Tibial artery (tissue), 4 donors: ENCODE measurements around the gene PDE4B.
A peak's percentile ranks its signal among the peaks of the same experiment; 100 is the strongest.

Experiments
- DNase-seq, 2 donors: peaks; one replicate each; pipeline ENCODE4 v3.0.0-alpha.2; 2019
- H3K27ac ChIP-seq, 2 donors: fragments of 200-600 bp; sonication (generic) in 1 of 2; 1 replicate in 1 of 2; 2 replicates in 1 of 2; pipeline ENCODE4 v1.5.1; 2018 to 2019; ENCODE audit warnings: mild to moderate bottlenecking in 1 of 2
- H3K27me3 ChIP-seq, 2 donors: fragments of 200-600 bp; sonication (generic) in 1 of 2; one replicate each; pipeline versions ENCODE4 v1.5.1 to v1.6.0; 2016 to 2019
- H3K36me3 ChIP-seq, 3 donors: fragments of 200-600 bp; sonication (generic) in 2 of 3; one replicate each; pipeline ENCODE4 v1.5.1; 2016 to 2019; ENCODE audit warnings: mild to moderate bottlenecking in 2 of 3
- H3K4me1 ChIP-seq, 4 donors: fragments of 200-600 bp; sonication (generic) in 2 of 4; 1 replicate in 3 of 4; 2 replicates in 1 of 4; pipeline ENCODE4 v1.5.1; 2016 to 2019
- H3K4me3 ChIP-seq, 2 donors: fragments of 200-600 bp; sonication (generic) in 1 of 2; 1 replicate in 1 of 2; 2 replicates in 1 of 2; pipeline ENCODE4 v1.5.1; 2018 to 2019; ENCODE audit warnings: mild to moderate bottlenecking in 2 of 2
- H3K9me3 ChIP-seq, 3 donors: fragments of 200-600 bp; sonication (generic) in 1 of 3; one replicate each; pipeline ENCODE4 v1.5.1; 2016 to 2019
- intact Hi-C: fragments of 100-400 bp; cut with DNase I; formaldehyde crosslinking; loops from one replicate; pipeline ENCODE4 v1.15.0; 2023; ENCODE audit warnings: low total_unique reads
- TF ChIP-seq, protein P1 (sequence below), 2 experiments: fragments of 200-600 bp in 1 of 2; fragments of 450-650 bp in 1 of 2; IDR thresholded peaks; one replicate each; pipeline ENCODE4 v1.5.1; 2017 to 2019; ENCODE audit warnings: antibody characterized with exemption in 2 of 2, mild to moderate bottlenecking in 1 of 2, moderate library complexity in 1 of 2

The PDE4B gene

DNA sequence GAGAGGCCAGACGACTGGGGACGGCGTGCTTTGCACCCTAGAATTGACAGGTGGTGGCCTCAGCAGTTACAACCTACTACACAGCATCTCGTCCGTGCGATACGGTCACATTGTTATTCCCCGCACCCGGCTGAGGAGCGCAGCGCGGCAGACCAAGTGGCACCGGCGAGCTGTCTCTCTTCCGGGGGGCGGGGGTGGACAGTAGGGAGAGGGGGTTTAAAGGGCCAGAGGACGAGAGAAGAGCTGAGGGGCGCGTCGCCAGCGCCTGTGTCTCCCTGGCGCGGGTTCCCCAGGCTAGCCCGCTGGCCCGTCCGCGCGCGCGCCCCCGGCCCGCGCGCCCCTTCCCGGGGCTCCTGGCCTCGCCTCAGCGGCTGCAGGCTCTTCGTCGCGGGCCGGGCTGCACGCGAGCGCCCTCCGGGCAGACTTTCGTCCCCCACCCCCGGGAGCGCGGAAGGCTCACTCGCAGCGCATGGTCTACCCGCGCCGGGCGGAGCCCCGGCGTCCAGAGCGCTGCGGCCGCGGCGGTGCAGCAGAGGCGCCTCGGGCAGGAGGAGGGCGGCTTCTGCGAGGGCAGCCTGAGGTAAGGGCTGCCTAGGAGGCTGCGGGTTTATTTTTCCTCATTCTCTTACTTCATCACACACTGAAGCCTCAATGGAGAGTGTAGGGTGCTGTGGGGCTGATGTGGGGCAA is at the start of gene PDE4B:
TSS of gene PDE4B (plus strand) at position 227 of the 690 bp plus-strand sequence.
- DNase-seq, result peak in 1 of 2 donors; percentile 20

GRCh38 chr1:65744731-65745130 is 48.0 kb upstream of the PDE4B start:
- no peaks in the 10 kb centered on the region for H3K4me1 ChIP-seq
- H3K36me3 ChIP-seq, result no peaks in the 10 kb centered on the region
- intact Hi-C loops, result no loop called here
- H3K27ac ChIP-seq, result no peak overlapping the region
- DNase-seq, result no peak
- TF ChIP-seq, protein P1, sequence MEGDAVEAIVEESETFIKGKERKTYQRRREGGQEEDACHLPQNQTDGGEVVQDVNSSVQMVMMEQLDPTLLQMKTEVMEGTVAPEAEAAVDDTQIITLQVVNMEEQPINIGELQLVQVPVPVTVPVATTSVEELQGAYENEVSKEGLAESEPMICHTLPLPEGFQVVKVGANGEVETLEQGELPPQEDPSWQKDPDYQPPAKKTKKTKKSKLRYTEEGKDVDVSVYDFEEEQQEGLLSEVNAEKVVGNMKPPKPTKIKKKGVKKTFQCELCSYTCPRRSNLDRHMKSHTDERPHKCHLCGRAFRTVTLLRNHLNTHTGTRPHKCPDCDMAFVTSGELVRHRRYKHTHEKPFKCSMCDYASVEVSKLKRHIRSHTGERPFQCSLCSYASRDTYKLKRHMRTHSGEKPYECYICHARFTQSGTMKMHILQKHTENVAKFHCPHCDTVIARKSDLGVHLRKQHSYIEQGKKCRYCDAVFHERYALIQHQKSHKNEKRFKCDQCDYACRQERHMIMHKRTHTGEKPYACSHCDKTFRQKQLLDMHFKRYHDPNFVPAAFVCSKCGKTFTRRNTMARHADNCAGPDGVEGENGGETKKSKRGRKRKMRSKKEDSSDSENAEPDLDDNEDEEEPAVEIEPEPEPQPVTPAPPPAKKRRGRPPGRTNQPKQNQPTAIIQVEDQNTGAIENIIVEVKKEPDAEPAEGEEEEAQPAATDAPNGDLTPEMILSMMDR (IDR thresholded peaks at IDR 0.05), result no peak
- H3K27me3 ChIP-seq, result peaks cover 0 to 5% of the 10 kb centered on the region in 2 donors
- H3K9me3 ChIP-seq, result peaks cover 0 to 14% (median 6%) of the 10 kb centered on the region in 3 donors
- no peak overlapping the region for H3K4me3 ChIP-seq

More for the DNA sequence above, at the start of gene PDE4B:
- Histone ChIP-seq H3K27ac (no peak within 1 kb of the TSS), H3K9me3 (peaks cover 0 to 6% (median 1%) of the 10 kb centered on the region in 3 donors), H3K27me3 (peaks cover 0 to 26% of the 10 kb centered on the region in 2 donors), H3K36me3 (no peaks in the 10 kb centered on the region), H3K4me3 (peak within 1 kb of the TSS; percentile 15 to 33), H3K4me1 (peaks cover 0 to 16% (median 0%) of the 10 kb centered on the region in 4 donors)
- TF ChIP-seq, protein P1 (IDR thresholded peaks at IDR 0.05), result no peak
- intact Hi-C loops, result no loop called here

- intact Hi-C loops, result no loop called here
- Histone ChIP-seq H3K4me1 (no peaks in the 10 kb centered on the region), H3K27ac (no peak overlapping the region), H3K27me3 (no peaks in the 10 kb centered on the region), H3K9me3 (no peaks in the 10 kb centered on the region), H3K36me3 (no peaks in the 10 kb centered on the region), H3K4me3 (no peak overlapping the region)
- TF ChIP-seq, protein P1 (IDR thresholded peaks at IDR 0.05), result no peak
- DNase-seq, result no peak
Observed at GRCh38 chr1:65751961-65752360, 40.7 kb upstream of the PDE4B start.

DNA sequence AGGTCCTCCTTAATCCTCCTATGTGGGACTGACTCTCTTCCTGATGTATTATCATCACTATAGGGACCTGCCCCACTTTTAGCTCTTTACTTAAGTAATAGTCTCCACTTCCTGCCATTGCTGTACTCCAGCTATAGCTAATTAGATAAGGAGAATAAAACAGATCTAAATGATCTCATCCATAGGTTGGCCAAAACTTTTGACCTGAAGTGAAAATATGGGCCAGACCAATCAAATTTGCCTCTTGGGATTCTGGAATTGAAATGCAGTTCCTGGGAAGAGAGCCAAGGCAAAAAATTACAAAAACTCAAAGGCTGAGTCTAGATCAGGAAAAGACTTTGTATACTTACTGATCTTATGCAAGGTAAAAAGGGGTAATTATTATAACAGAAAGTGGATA is 36.1 kb upstream of the PDE4B start:
- Histone ChIP-seq H3K27ac (no peak overlapping the region), H3K9me3 (no peaks in the 10 kb centered on the region), H3K36me3 (no peaks in the 10 kb centered on the region), H3K4me1 (no peaks in the 10 kb centered on the region), H3K4me3 (no peak overlapping the region), H3K27me3 (no peaks in the 10 kb centered on the region)
- intact Hi-C loops, result no loop called here
- DNase-seq, result no peak
- TF ChIP-seq, protein P1 (IDR thresholded peaks at IDR 0.05), result no peak

DNA sequence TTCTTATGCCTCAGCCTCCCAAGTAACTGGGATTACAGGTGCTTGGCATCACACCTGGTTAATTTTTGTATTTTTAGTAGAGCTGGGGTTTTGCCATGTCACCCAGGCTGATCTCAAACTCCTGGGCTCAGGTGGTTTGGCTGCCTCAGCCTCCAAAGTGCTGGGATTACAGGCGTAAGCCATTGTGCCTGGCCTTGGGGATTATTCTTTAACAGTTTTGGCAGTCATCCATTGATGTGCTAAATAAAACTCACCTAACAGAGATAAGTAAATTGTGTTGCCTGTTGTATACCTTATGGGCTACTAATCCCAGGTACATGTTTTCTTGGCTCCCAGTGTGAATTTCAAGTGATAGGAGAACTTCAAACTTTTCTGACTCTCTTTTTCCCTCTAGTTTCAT is 35.2 kb upstream of the PDE4B start:
- Histone ChIP-seq H3K4me3 (no peak overlapping the region), H3K27me3 (no peaks in the 10 kb centered on the region), H3K9me3 (no peaks in the 10 kb centered on the region), H3K27ac (no peak overlapping the region), H3K36me3 (no peaks in the 10 kb centered on the region), H3K4me1 (no peaks in the 10 kb centered on the region)
- no peak for DNase-seq
- TF ChIP-seq, protein P1 (IDR thresholded peaks at IDR 0.05), result no peak
- intact Hi-C loops, result no loop called here
